CD4-positive, alpha-beta T cell treated with Interleukin-2 at 100 ng/mL for 4 hours (primary cell): ENCODE data around the gene CRIM1.

Source experiments
- DNase-seq: peaks from one replicate; pipeline ENCODE4 v3.0.0-alpha.2; 2020; ENCODE audit warnings: low spot score

CRIM1 gene

DNA sequence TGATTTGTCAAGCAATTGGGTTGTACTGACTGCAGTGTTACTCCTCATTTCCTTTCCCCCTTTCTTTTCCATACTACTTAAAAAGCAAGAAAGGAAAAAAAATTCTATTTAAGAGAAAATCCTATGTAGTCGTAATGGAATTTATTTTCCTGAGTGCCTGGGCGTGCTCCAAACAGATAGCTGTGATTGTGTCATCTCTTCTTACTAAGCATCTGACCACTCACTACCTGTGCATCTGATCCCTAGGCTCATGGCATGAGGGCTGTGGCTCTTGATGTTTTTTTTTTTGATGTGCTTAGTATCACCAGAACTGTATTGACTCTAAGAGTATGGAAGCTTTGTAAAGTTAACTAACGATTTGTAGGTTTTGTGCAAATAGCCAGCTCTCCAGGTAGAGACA is 19.0 kb downstream of the CRIM1 start:
- DNase-seq, result no peak

GRCh38 chr2:36376319-36376765 is 20.8 kb downstream of the CRIM1 start:
- DNase-seq, result no peak

DNA sequence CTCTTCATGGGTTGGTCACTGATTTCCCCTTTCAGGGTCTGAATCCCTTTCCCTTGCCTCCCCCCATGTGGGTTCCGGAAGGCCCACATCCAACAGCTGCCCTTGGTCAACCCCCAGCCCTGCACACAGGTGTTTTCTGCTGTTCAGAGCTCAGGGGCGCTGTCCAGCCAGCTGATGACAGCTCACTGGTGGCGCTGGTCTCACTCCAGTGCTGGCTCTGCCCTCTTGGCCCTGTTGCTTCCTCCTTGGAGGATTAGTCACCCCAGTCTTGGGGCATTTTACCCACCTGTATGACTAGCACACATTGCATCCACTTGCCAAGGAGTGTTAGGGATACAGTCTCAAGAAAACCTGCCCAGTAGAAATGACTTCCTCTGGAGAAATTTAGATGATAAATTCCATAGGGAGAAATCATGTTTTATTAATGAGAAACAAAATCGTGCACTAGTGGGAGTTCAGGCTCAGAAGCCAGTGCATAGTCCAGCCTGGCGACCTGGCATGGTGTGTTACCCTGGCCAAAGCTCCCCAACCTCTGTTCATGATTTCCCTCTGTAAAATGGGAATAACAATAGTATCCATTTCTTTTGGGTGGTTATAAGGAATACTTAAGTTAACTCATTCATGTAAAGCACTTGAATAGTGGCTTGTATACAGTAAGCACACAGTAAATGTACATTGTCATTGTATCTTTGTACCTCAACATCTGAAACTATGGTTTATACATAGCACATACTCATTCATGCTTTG is 21.6 kb downstream of the CRIM1 start:
- no peak for DNase-seq

- no peak for DNase-seq
These were observed 24.3 kb downstream of the CRIM1 start for GRCh38 chr2:36379710-36380448.

DNA sequence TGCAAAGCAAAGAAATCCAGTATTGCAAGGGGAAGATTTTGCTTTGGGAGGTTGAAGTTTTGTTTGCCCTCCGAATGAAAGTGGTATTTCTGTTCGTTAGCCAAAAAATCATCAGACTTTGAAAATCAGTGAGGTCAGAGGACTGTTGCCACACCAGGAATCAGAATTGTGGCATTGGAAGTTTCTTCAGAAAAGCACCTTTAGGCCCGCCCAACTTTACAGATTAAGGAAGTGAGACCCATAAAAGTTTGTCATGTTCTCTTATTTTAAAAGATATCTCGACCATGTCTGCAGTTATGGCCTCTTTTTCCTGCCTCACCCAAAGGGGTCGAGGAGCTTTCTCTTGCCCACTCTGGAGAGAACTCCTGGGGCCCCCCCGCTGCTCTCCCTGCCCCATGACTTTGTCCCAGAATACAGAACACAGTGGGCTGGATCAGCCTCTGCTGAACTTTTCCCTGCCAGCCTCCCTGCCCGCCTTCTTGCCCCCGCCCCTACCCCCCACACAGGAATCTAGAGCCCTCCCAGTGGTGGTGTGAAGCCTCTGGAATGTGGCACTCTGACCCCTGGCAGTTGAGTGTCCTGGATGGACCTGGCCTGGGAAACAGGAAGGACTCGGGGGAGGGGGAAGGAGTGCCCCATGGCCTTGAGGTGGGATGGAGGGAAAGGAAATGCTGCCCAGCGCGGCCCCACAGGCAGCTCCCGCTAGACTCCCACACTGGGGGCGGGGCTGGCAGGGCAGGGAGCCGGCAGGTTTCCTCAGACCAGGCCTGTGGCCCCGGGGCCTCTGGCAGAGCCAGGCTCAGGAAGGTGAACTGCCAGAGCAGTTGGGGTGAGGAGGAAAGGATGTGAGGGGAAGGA is 25.3 kb downstream of the CRIM1 start:
- DNase-seq, result no peak

DNA sequence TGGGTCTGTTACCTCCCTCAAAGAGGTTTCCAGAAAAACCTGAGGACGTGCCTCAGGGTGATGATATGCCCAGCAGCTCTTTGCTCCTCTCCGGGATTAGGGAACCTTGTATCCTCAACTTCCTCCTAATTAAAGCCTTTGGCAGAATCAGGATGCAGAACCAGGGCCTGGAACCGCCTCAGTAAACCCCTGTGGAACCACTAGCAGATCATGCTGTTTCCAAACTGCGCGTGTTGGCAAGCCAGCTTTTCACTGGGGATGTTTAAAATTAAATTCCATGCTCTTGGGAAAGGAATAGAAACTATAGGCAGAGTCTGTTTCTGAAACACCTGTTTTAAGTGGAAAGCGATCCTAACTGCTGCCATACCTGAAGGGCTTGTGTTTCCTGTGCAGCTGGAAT is 26.4 kb downstream of the CRIM1 start:
- no peak for DNase-seq

- DNase-seq, result no peak
These were observed 26.9 kb downstream of the CRIM1 start for GRCh38 chr2:36382472-36382871.

GRCh38 chr2:36383726-36384125 is 28.1 kb downstream of the CRIM1 start:
- no peak for DNase-seq

DNA sequence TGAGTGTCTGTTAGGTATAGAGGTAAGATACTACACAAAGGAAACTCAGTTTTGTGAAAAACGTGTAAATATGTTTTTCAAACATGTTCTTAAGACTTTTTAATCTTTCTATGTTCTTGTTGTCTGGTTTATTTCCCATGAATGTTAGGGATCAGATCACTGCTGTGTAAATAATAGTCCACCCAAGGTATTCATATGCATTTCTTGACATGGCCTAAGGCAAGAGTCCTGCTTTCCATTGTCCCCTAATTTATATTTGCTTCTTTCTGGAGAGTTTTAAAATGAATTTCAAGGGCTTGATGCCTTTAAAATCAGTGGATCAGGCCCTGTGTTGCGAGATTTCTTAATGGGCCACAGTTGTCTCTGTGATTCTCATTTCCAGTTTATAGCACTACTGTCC is 28.9 kb downstream of the CRIM1 start:
- no peak for DNase-seq

- DNase-seq, result no peak
These were observed 30.0 kb downstream of the CRIM1 start for GRCh38 chr2:36385603-36386002.

GRCh38 chr2:36387258-36387916 is 31.8 kb downstream of the CRIM1 start:
- peak; percentile 2 for DNase-seq

DNA sequence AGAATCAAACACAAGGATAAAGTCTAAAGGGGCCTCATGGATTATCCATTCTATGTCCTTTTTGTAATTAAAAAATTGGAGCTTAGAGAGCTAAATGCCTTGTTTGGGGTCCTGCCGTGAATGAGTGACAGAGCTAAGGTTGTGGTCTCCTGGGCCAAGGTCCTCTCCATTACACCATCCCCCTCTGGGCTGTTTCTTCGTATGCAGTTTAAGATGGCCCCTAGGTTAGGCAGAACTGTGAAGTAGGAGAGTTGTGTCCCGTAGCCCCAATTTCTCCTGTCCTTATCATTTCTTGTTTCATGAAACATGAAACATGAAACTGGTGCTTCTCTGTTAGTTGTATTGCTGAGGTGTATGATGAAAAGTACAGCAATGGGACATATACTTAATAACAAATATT is 32.9 kb downstream of the CRIM1 start:
- no peak for DNase-seq

- DNase-seq, result no peak
These were observed 33.5 kb downstream of the CRIM1 start for GRCh38 chr2:36389091-36389564.

DNA sequence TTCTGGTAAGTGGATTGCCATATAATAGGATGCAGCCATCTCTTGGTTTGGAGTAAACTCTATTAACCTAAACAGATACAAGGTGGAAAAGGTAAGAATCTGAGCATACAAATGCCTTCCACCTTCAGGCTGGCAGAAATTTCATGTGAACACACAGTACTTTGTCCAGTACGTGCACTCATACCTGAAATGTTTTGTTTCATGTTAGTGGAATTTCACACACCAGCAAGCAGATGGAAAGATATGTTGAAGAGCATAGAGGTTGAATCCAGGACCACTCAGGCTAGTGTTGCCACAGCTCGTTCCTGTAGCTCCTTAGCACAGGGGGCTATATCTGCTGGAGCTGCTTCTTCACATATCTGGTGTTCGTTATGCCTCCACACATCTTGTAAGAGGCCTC is 34.0 kb downstream of the CRIM1 start:
- no peak for DNase-seq

- no peak for DNase-seq
These were observed 37.1 kb downstream of the CRIM1 start for GRCh38 chr2:36392571-36393255.

- DNase-seq, result no peak
These were observed 38.2 kb downstream of the CRIM1 start for GRCh38 chr2:36393738-36394256.

DNA sequence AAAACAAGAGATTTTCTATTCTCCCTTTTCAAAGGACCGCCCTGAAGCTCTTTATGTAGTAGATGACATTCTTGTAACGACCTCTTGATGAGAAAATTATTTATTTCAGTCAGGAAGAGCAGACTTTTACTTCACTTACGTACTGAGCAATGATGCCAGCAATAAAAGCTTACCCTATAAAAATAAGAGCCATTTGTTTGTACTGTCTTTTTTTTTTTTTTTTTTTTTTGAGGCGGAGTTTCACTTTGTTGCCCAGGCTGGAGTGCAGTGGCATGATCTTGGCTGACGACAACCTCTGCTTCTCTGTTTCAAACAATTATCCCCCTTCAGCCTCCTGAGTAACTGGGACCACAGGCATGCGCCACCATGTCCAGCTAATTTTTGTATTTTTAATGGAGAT is 39.2 kb downstream of the CRIM1 start:
- no peak for DNase-seq

GRCh38 chr2:36395866-36396265 is 40.3 kb downstream of the CRIM1 start:
- DNase-seq, result no peak

DNA sequence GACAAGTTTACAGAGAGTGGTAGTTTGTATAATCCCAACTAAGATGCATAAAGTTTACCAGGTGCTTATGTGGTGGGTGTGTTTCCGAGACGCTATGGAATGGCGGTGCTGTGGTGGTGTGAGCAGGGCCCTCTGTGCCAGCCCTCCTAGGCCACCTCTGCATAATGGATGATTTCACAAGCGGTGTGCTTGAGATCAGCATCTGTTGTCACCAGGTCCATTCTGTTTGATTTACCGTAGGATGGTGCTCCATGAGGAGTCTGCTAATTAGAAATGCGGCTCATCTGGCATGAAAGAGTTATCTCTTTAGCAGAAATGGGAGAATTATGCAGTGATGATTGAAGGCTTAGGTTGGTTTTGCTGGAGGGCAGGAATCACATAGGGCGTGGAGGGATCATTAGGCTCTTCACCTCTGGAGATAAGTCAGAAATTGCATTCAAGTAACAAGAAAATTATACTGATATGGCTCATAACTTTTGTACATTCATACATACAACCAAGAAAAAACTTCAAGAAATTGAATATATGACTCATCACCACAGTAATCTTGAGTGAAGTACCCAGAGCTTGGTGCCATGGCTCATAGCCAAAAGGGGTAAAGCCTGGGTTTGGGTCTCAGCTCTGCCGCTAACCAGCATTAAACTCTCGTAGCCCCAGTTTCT is 41.4 kb downstream of the CRIM1 start:
- DNase-seq, result no peak

GRCh38 chr2:36397728-36398413 is 42.3 kb downstream of the CRIM1 start:
- no peak for DNase-seq
